Suprapubic skin (tissue), 4 donors: ENCODE data around the gene SERINC1. TPM values are rescaled to one million over a fixed set of nuclear protein-coding genes. Genes with fewer than 3 reads are reported as not detected.

Experiments used
- DNase-seq, 2 donors: peaks; one replicate each; pipeline ENCODE4 v3.0.0-alpha.2; 2019; ENCODE audit warnings: low spot score in 2 of 2
- H3K27ac ChIP-seq: fragments of 200-600 bp; sonication (generic); one replicate; pipeline ENCODE4 v1.5.1; 2019
- H3K27me3 ChIP-seq: fragments of 200-600 bp; sonication (generic); one replicate; pipeline ENCODE4 v1.5.1; 2019
- H3K36me3 ChIP-seq: fragments of 200-600 bp; sonication (generic); one replicate; pipeline ENCODE4 v1.5.1; 2019
- H3K4me1 ChIP-seq: fragments of 200-600 bp; sonication (generic); one replicate; pipeline ENCODE4 v1.5.1; 2019
- H3K4me3 ChIP-seq: fragments of 200-600 bp; sonication (generic); one replicate; pipeline ENCODE4 v1.5.1; 2019; ENCODE audit warnings: mild to moderate bottlenecking
- H3K9me3 ChIP-seq: fragments of 200-600 bp; sonication (generic); one replicate; pipeline ENCODE4 v1.5.1; 2019
- EP300 ChIP-seq: sonication (generic); formaldehyde crosslinking; IDR thresholded peaks from one replicate; pipeline ENCODE4 v1.6.1; 2017; ENCODE audit warnings: antibody characterized with exemption
- POLR2A ChIP-seq, 2 donors: fragments of 450-650 bp; IDR thresholded peaks; one replicate each; pipeline ENCODE4 v1.6.1; 2017; ENCODE audit warnings: antibody characterized with exemption in 2 of 2, mild to moderate bottlenecking in 2 of 2, moderate library complexity in 2 of 2
- POLR2AphosphoS5 ChIP-seq, 3 donors: sonication (generic); formaldehyde crosslinking; IDR thresholded peaks; one replicate each; pipeline ENCODE4 v1.6.1; 2017; ENCODE audit warnings: antibody characterized with exemption in 3 of 3
- WGBS: methylation state at CpG from one replicate; pipeline ENCODE4 v1.1.5; 2018; 5-methylcytosine and 5-hydroxymethylcytosine counted together
- total RNA-seq, 4 donors: library from RNA; depleted of rRNA; stranded (reverse); fragments of >200 nt; gene quantifications; one replicate each; pipeline ENCODE4 v1.1.0, GENCODE V29; 2016
- TF ChIP-seq, protein P1 (sequence below), 2 donors: fragments of 200-600 bp in 1 of 2; fragments of 450-650 bp in 1 of 2; sonication (generic) in 1 of 2; IDR thresholded peaks; one replicate each; pipeline ENCODE4 v1.5.1; 2016 to 2019; ENCODE audit warnings: antibody characterized with exemption in 2 of 2, mild to moderate bottlenecking in 1 of 2, moderate library complexity in 1 of 2

The SERINC1 gene
- total RNA-seq, 4 donors from 2014 or later = 107 to 132 (median 119) TPM

DNA sequence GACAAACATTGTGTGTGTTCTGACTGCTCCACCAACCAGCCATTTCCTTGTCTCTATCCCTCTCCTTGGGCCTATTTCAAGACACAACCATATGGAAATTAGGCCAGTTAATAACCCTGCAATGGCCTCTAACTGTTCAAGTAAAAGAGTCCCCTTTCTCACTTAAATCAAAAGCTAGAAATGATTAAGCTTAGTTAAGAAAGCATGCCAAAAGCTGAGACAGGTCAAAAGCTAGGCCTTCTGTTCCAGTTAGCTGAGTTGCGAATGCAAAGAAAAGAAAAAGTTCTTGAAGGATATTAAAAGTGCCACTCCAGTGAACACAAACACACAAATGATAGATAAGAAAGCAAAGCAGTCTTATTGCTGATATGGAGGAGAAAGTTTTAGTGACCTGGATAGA lies 22.5 kb downstream of the SERINC1 start:
- no peak overlapping the region for H3K27ac ChIP-seq
- no peak for DNase-seq
- H3K36me3 ChIP-seq = peaks cover 84% of the 10 kb centered on the region
- 97% methylated on average over 1 of the region's 1 CpG for WGBS
- no peak overlapping the region for H3K4me3 ChIP-seq
- no peaks in the 10 kb centered on the region for H3K4me1 ChIP-seq
- no peaks in the 10 kb centered on the region for H3K27me3 ChIP-seq
- H3K9me3 ChIP-seq = no peaks in the 10 kb centered on the region
- TF ChIP-seq POLR2AphosphoS5 (IDR thresholded peaks at IDR 0.05) (no peak), EP300 (no peak), POLR2A (IDR thresholded peaks at IDR 0.05) (no peak)
- TF ChIP-seq, protein P1, sequence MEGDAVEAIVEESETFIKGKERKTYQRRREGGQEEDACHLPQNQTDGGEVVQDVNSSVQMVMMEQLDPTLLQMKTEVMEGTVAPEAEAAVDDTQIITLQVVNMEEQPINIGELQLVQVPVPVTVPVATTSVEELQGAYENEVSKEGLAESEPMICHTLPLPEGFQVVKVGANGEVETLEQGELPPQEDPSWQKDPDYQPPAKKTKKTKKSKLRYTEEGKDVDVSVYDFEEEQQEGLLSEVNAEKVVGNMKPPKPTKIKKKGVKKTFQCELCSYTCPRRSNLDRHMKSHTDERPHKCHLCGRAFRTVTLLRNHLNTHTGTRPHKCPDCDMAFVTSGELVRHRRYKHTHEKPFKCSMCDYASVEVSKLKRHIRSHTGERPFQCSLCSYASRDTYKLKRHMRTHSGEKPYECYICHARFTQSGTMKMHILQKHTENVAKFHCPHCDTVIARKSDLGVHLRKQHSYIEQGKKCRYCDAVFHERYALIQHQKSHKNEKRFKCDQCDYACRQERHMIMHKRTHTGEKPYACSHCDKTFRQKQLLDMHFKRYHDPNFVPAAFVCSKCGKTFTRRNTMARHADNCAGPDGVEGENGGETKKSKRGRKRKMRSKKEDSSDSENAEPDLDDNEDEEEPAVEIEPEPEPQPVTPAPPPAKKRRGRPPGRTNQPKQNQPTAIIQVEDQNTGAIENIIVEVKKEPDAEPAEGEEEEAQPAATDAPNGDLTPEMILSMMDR (IDR thresholded peaks at IDR 0.05) = no peak

- Histone ChIP-seq H3K4me3 (no peak overlapping the region), H3K36me3 (peaks cover 65% of the 10 kb centered on the region), H3K9me3 (no peaks in the 10 kb centered on the region), H3K4me1 (no peaks in the 10 kb centered on the region), H3K27me3 (no peaks in the 10 kb centered on the region), H3K27ac (no peak overlapping the region)
- DNase-seq = no peak
- WGBS = 96% methylated on average over 1 of the region's 1 CpG
- no peak for TF ChIP-seq POLR2A (IDR thresholded peaks at IDR 0.05)
- TF ChIP-seq POLR2AphosphoS5 (IDR thresholded peaks at IDR 0.05) = no peak
- TF ChIP-seq EP300 = no peak
- TF ChIP-seq, protein P1 (IDR thresholded peaks at IDR 0.05) = no peak
These were observed 26.3 kb downstream of the SERINC1 start for GRCh38 chr6:122445274-122445673.

GRCh38 chr6:122438975-122439374 lies 32.6 kb downstream of the SERINC1 start:
- H3K27me3 ChIP-seq = no peaks in the 10 kb centered on the region
- no peak for DNase-seq
- 88% methylated on average over 1 of the region's 1 CpG for WGBS
- TF ChIP-seq EP300 (no peak), POLR2AphosphoS5 (IDR thresholded peaks at IDR 0.05) (no peak), POLR2A (IDR thresholded peaks at IDR 0.05) (no peak)
- TF ChIP-seq, protein P1 (IDR thresholded peaks at IDR 0.05) = no peak
- no peaks in the 10 kb centered on the region for H3K4me1 ChIP-seq
- peaks cover 65% of the 10 kb centered on the region for H3K36me3 ChIP-seq
- no peak overlapping the region for H3K27ac ChIP-seq
- H3K4me3 ChIP-seq = no peak overlapping the region
- H3K9me3 ChIP-seq = no peaks in the 10 kb centered on the region

GRCh38 chr6:122432816-122433215 lies 38.8 kb downstream of the SERINC1 start:
- 82% methylated on average over 3 of the region's 3 CpGs for whole genome bisulfite sequencing
- H3K4me1 ChIP-seq = no peaks in the 10 kb centered on the region
- DNase-seq = no peak
- no peak for TF ChIP-seq POLR2A (IDR thresholded peaks at IDR 0.05)
- TF ChIP-seq EP300 = no peak
- no peak for TF ChIP-seq POLR2AphosphoS5 (IDR thresholded peaks at IDR 0.05)
- no peak overlapping the region for H3K4me3 ChIP-seq
- no peak overlapping the region for H3K27ac ChIP-seq
- no peaks in the 10 kb centered on the region for H3K9me3 ChIP-seq
- no peaks in the 10 kb centered on the region for H3K27me3 ChIP-seq
- H3K36me3 ChIP-seq = peaks cover 48% of the 10 kb centered on the region

DNA sequence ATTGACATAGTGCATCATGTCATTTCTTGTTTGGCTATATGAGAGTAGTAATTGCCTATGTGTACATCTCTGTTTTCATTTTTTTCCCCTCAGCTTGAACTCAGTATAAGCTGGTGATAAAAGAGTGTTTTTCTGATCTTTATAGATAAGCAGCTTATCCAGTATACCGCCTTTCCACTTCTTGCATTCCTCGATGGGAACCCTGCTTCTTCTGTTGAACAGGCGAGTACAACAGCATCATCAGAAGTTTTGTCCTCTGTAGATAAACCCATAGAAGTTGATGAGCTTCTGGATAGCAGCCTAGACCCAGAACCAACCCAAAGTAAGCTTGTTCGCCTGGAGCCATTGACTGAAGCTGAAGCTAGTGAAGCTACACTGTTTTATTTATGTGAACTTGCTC lies 39.8 kb downstream of the SERINC1 start:
- Histone ChIP-seq H3K4me1 (no peaks in the 10 kb centered on the region), H3K27ac (no peak overlapping the region), H3K36me3 (peaks cover 48% of the 10 kb centered on the region), H3K4me3 (no peak overlapping the region), H3K27me3 (no peaks in the 10 kb centered on the region), H3K9me3 (no peaks in the 10 kb centered on the region)
- WGBS = 88% methylated on average over 4 of the region's 4 CpGs
- TF ChIP-seq, protein P1 (IDR thresholded peaks at IDR 0.05) = no peak
- TF ChIP-seq EP300 (no peak), POLR2A (IDR thresholded peaks at IDR 0.05) (no peak), POLR2AphosphoS5 (IDR thresholded peaks at IDR 0.05) (no peak)
- no peak for DNase-seq

- H3K36me3 ChIP-seq = peaks cover 51% of the 10 kb centered on the region
- no peak for DNase-seq
- no peaks in the 10 kb centered on the region for H3K27me3 ChIP-seq
- no peak for TF ChIP-seq EP300
- TF ChIP-seq, protein P1 (IDR thresholded peaks at IDR 0.05) = no peak
- TF ChIP-seq POLR2AphosphoS5 (IDR thresholded peaks at IDR 0.05) = no peak
- no peak for TF ChIP-seq POLR2A (IDR thresholded peaks at IDR 0.05)
- no peak overlapping the region for H3K27ac ChIP-seq
- no peaks in the 10 kb centered on the region for H3K4me1 ChIP-seq
- H3K9me3 ChIP-seq = no peaks in the 10 kb centered on the region
- no peak overlapping the region for H3K4me3 ChIP-seq
These were observed 42.3 kb downstream of the SERINC1 start for GRCh38 chr6:122429323-122429722.
